D721Med (cell line): ENCODE measurements around the gene HDAC4.

Experiments
- DNase-seq: peaks from one replicate; pipeline ENCODE4 v3.0.0; 2011; ENCODE audit warnings: low spot score; ENCODE audit not compliant: insufficient read length
- FAIRE-seq: peaks from 2 replicates; lab custom pipeline; 2011; peaks lifted over from hg19 to GRCh38; lab: Jason Lieb, UNC
- CTCF ChIP-seq: IDR thresholded peaks from 2 replicates; pipeline ENCODE4 v1.5.1; 2012; ENCODE audit warnings: mild to moderate bottlenecking, control low read depth; ENCODE audit not compliant: insufficient read depth; ENCODE audit errors: missing control alignments

HDAC4 gene

GRCh38 chr2:239099474-239099873 lies 301.3 kb downstream of the HDAC4 start:
- FAIRE-seq (no peak), DNase-seq (no peak)
- no peak for TF ChIP-seq CTCF

DNA sequence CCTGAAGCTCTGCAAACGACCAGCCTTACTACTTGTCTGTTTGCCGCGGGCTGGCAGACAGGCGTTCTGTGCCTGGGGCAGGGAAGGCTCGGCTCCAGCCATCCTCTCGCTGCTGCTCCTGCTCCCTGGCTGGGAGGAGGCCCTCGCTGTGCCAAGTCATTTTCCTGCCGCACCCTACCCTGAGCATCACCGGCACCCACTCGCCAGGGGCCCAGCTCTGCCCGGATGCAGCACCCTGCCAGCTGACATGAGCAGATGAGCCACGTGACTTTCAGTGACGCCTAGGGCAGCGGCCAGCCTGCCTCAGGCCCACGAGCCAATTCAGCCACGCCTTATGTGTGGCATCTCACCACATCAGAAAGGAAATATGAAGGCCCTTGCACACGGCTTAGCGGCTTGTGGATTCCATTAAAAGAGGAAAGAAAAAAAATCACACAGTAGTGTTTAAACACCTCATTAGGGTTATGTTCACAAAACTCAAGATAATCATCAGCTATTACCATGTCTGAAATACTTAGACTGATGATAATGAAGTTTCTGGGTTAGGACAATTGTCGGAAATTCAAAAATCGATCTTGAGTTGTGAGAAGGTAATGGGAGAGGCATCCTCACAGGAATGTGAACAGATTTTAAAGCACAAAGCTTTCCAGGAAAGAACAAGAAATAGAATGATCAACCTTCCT lies 302.4 kb downstream of the HDAC4 start:
- DNase-seq (no peak), FAIRE-seq (no peak)
- no peak for TF ChIP-seq CTCF

- FAIRE-seq (no peak), DNase-seq (no peak)
- no peak for TF ChIP-seq CTCF
Measured at GRCh38 chr2:239097428-239097696, 303.5 kb downstream of the HDAC4 start.

DNA sequence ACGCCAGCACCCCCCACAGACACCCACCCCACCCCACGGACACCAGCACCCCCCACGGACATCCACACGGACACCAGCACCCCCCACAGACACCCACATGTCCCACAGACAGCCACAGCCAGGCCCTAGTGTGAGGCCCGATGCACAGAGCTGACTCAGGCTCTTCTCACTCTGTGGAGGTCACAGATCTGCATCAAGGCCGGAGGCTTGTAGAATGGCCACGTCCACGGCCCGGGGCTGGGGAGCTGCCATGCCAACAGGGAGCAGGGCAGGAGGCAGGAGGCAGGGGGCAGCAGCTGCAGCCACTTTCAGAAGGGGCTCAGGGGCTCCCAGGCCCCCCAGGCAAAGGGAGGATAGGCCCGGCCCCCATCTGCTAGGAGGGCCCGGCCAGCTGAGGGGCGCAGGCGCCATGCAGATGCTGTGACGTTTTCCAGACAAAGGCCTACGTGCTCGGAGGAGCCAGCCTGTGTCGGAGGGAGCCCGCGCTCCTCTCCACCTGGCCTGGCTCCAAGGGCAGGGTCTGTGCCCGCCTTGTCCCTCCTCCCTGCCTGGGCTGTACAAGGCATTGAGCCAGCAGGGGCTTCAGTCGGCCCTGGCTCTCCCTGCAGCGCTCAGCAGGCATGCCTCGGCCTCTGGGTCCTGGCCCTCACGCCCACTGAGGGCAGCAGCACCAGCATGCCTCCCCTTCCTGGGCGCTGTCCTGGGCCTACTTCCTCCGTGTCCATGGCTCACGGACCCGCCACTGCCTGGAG lies 304.0 kb downstream of the HDAC4 start:
- no peak for DNase-seq
- no peak for TF ChIP-seq CTCF
- no peak for FAIRE-seq

DNA sequence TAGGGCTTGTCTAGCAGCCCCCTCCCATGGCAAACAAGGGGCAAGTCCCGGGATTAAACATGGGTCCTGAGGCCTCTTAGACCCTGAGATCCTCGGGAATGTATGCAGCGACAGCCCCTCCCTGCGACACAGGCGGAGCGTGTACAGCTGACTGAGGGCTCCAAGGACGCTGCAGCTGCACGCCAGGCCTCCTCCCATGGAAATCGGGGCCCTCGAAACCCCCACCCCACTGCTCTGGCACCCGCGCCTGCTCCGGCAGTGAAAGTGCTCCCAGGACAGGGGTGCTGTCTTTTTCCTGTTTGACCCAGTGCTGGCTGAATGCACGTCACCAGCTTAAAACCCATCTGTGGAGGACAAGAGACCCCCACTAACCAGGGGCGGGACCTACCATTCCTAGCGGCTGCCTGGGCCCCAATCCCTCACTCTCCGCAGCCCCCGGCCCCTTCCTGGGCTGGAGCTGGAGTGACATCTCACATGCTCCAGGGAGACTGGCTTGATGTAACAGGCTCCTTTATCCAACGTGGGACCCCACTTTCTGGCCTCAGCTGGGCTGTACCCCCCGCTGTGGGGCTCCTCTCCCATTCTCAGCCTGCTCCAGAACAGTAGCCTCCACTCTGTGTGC lies 305.2 kb downstream of the HDAC4 start:
- no peak for TF ChIP-seq CTCF
- no peak for DNase-seq
- FAIRE-seq: no peak

- TF ChIP-seq CTCF: no peak
- FAIRE-seq: no peak
Measured at GRCh38 chr2:239094867-239095266, 306.0 kb downstream of the HDAC4 start.

DNA sequence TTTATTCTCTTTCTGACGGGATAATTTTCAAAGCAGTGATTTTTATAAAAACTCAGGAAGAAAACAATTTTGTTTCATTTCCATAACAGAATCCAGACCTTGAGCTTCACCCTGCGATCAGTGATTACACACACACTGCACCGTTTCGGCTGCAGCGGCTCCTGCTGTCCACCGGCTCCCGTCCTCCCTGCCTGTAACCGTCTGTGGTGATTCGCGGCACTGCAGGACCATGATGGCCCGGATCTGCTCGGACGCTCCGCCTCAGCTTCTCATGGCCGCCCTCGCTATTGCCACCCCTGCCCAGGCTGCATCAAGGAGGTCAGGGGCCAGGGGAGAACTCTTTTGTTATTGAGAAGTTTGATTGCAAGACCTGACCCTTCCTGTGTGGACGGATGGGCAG lies 306.9 kb downstream of the HDAC4 start:
- TF ChIP-seq CTCF: no peak
- no peak for FAIRE-seq
- no peak for DNase-seq

More at GRCh38 chr2:239094867-239095266, 306.0 kb downstream of the HDAC4 start:
- DNase-seq: no peak
